Measurements from ENCODE around the gene SASH3.

DNA sequence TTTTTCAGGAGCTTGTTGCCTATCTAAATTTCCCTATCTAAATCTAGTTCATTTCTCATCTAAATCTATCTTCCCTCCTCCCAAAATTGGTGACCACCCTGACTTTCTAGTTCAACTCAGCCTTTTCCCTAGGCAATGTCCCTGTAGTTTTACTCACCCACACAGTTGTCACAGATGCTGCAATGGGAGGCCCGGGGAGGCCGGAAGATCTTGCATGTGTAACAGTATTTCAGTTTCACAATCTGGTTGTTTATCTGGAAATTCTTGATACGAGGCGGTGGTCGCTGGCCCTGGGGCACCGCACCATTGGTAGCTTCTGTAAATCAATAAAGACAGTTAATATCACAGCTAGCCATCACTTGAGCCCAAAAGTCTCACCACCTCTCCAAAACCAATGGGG is 43.8 kb downstream of the SASH3 start:
- TF ChIP-seq, protein P1, sequence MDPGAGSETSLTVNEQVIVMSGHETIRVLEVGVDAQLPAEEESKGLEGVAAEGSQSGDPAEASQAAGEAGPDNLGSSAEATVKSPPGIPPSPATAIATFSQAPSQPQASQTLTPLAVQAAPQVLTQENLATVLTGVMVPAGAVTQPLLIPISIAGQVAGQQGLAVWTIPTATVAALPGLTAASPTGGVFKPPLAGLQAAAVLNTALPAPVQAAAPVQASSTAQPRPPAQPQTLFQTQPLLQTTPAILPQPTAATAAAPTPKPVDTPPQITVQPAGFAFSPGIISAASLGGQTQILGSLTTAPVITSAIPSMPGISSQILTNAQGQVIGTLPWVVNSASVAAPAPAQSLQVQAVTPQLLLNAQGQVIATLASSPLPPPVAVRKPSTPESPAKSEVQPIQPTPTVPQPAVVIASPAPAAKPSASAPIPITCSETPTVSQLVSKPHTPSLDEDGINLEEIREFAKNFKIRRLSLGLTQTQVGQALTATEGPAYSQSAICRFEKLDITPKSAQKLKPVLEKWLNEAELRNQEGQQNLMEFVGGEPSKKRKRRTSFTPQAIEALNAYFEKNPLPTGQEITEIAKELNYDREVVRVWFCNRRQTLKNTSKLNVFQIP (CRISPR knock-in tag; IDR thresholded peaks at IDR 0.05; ENCODE audit: borderline replicate concordance, low read depth), result no peak
- TF ChIP-seq SNAI2 (CRISPR knock-in tag; IDR thresholded peaks at IDR 0.05) (no peak), TCF4 (CRISPR knock-in tag; IDR thresholded peaks at IDR 0.05; ENCODE audit: borderline replicate concordance) (no peak), ZC3H10 (CRISPR knock-in tag; IDR thresholded peaks at IDR 0.05) (no peak), PPARA (CRISPR knock-in tag; IDR thresholded peaks at IDR 0.05; ENCODE audit: borderline replicate concordance) (no peak), ZFP30 (CRISPR knock-in tag; IDR thresholded peaks at IDR 0.05) (no peak), RARB (CRISPR knock-in tag; IDR thresholded peaks at IDR 0.05) (no peak), ZNF565 (CRISPR knock-in tag; conservative IDR thresholded peaks at IDR 0.05; ENCODE audit: low read depth) (no peak)
- TF ChIP-seq, protein P2, sequence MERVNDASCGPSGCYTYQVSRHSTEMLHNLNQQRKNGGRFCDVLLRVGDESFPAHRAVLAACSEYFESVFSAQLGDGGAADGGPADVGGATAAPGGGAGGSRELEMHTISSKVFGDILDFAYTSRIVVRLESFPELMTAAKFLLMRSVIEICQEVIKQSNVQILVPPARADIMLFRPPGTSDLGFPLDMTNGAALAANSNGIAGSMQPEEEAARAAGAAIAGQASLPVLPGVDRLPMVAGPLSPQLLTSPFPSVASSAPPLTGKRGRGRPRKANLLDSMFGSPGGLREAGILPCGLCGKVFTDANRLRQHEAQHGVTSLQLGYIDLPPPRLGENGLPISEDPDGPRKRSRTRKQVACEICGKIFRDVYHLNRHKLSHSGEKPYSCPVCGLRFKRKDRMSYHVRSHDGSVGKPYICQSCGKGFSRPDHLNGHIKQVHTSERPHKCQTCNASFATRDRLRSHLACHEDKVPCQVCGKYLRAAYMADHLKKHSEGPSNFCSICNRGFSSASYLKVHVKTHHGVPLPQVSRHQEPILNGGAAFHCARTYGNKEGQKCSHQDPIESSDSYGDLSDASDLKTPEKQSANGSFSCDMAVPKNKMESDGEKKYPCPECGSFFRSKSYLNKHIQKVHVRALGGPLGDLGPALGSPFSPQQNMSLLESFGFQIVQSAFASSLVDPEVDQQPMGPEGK (CRISPR knock-in tag; IDR thresholded peaks at IDR 0.05; ENCODE audit: borderline replicate concordance), result no peak
